AG04450 (cell line): Measurements from ENCODE around the gene C16orf82. TPM values are rescaled to one million over a fixed set of nuclear protein-coding genes. Genes with fewer than 3 reads are reported as not detected.

Experiments used
- CTCF ChIA-PET: fragments of 300-600, 350-600 bp; formaldehyde crosslinking; extraction: SDS; loops from one replicate; lab custom pipeline; 2022; ENCODE audit warnings: antibody characterized with exemption, inconsistent platforms; lab: Charles Lee
- POLR2A ChIA-PET: fragments of 350-600 bp; formaldehyde crosslinking; extraction: SDS; loops from one replicate; lab custom pipeline; 2021; ENCODE audit warnings: antibody characterized with exemption, inconsistent platforms; lab: Yijun Ruan, JAX
- DNase-seq: peaks from one replicate; pipeline ENCODE4 v3.0.0-alpha.2; 2011; ENCODE audit warnings: low read depth, low spot score
- H3K27ac ChIP-seq: one replicate; pipeline ENCODE4 v1.5.1; 2012; ENCODE audit warnings: low read depth, low read length, control low read depth
- H3K27me3 ChIP-seq: one replicate; pipeline ENCODE4 v1.6.0; 2012; ENCODE audit warnings: low read length; ENCODE audit not compliant: control insufficient read depth, insufficient read depth
- H3K4me3 ChIP-seq: 2 replicates; pipeline ENCODE4 v1.5.1; 2011; ENCODE audit warnings: mild to moderate bottlenecking, low read depth, low read length, control low read depth
- H3K9me3 ChIP-seq: 2 replicates; pipeline ENCODE4 v1.5.1; 2012; ENCODE audit warnings: low read length; ENCODE audit not compliant: control insufficient read depth, insufficient read depth
- polyA plus RNA-seq: library from polyadenylated mRNA; depleted of rRNA; stranded (reverse); fragments of >200 nt; gene quantifications from 2 replicates; pipeline ENCODE4 v1.2.3, GENCODE V29; 2011
- TF ChIP-seq, protein P1 (sequence below): IDR thresholded peaks from 2 replicates; pipeline ENCODE4 v1.5.1; 2011; ENCODE audit warnings: low read depth, low read length, control low read depth, inconsistent platforms

Gene C16orf82
- polyA plus RNA-seq, 1 experiment, result not detected

DNA sequence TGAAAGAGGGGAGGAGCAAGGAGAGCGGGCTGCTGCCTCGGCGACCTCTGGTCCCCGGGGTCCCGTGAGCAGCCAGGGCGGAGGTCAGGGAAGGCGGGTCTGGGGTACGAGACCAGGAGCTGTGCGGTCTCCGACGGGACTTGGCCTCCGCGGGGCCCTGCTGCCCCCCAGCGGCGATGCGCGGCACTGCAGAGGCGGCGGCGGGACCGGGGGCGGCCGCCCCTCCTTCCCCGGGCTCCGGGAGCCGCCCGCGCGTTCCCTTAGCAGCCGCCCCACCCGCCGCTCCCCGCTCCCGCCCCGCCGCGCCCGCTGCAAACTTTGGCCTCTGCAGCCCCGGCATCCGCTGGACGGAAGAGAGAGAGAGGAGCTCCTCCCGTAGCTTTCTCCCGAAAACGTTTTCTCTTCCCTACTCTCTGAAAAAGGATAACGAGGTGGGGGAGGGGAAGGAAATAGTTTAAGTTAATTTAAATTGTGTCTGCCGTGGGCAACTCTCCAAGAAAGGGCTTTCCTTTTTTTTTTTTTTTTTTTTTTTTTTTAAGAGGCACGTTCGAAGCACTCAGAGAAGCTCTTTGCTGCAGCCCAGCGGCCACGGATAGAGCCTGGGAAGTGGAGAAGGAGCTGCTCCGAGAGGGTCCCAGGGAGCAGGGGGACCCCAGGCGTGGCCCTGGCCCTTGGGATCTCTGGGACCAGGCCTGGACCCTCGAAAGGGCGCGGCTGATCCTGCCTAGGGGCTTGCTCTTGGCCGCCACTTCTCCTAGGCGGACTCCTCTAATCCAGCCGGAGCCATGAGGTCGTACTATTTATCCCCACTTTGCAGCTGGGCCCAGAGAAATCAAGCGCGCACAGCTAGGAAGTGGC lies 43.2 kb downstream of the C16orf82 start:
- no peaks in the 10 kb centered on the region for H3K9me3 ChIP-seq
- ChIA-PET CTCF (interaction anchor here (0.6 to 2.7 kb wide), 146 partner anchors 9 to 1892 kb away, joined by 3 to 76 read pairs (median 4); partner anchors contain the start of genes C16orf82 and KDM8), POLR2A (interaction anchor here (0.6 to 1.0 kb wide), 5 partner anchors 8 to 1876 kb away, joined by 3 to 8 read pairs (median 7); partner anchors contain the start of gene KDM8)
- no peaks in the 10 kb centered on the region for H3K27me3 ChIP-seq
- TF ChIP-seq, protein P1, sequence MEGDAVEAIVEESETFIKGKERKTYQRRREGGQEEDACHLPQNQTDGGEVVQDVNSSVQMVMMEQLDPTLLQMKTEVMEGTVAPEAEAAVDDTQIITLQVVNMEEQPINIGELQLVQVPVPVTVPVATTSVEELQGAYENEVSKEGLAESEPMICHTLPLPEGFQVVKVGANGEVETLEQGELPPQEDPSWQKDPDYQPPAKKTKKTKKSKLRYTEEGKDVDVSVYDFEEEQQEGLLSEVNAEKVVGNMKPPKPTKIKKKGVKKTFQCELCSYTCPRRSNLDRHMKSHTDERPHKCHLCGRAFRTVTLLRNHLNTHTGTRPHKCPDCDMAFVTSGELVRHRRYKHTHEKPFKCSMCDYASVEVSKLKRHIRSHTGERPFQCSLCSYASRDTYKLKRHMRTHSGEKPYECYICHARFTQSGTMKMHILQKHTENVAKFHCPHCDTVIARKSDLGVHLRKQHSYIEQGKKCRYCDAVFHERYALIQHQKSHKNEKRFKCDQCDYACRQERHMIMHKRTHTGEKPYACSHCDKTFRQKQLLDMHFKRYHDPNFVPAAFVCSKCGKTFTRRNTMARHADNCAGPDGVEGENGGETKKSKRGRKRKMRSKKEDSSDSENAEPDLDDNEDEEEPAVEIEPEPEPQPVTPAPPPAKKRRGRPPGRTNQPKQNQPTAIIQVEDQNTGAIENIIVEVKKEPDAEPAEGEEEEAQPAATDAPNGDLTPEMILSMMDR, result peak; percentile 78
- peak overlapping the region; percentile 59 for H3K4me3 ChIP-seq
- DNase-seq, result peak; percentile 18
- no peak overlapping the region for H3K27ac ChIP-seq

DNA sequence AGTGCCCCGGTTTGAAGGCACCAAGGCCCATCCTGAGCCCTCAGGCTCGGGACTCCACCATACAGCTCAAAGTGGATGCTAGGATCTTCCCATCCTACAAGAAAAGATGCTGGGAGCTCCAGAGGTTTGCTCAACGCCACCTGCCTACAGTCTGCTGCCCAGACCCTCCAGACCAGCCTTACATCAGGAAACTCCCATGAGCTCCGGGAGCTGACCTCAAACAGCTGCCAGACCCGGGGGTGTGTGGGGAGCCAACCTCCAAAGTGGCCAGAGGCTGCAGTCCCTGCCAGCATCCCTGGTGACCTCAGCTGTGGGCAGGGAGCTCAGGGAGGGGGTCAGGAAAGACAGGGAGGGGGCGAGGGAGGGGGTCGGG lies 43.8 kb downstream of the C16orf82 start:
- no peak overlapping the region for H3K27ac ChIP-seq
- DNase-seq, result no peak
- no peaks in the 10 kb centered on the region for H3K9me3 ChIP-seq
- H3K27me3 ChIP-seq, result no peaks in the 10 kb centered on the region
- CTCF ChIA-PET, result interaction anchor here (0.6 to 2.7 kb wide), 118 partner anchors 9 to 1877 kb away, joined by 3 to 76 read pairs (median 5); partner anchors contain the start of genes C16orf82 and KDM8
- POLR2A ChIA-PET, result interaction anchor here (0.6 to 1.0 kb wide), 5 partner anchors 9 to 1877 kb away, joined by 3 to 8 read pairs (median 7); partner anchors contain the start of gene KDM8
- TF ChIP-seq, protein P1, result no peak
- no peak overlapping the region for H3K4me3 ChIP-seq

DNA sequence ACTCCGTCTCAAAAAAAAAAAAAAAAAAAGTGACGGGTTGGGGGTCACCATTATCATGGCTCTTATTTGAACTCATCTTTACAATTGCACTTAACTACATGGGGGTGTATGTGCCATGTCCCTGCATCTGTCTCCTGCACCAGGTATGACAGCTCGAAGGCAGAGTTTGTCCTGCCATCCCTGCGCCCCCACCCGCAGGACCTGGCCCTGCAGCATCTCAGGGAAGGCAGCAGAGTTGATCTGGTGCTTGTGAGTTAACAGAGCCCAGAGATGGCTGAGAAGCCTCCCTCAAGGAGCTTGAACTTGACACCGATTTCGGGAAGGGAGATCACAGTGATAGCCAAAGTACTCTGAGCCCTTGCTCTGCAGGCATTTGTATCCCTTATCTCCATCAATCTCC lies 44.8 kb downstream of the C16orf82 start:
- ChIA-PET POLR2A (no interaction called here), CTCF (interaction anchor here (0.7 to 2.7 kb wide), 7 partner anchors 8 to 1273 kb away, joined by 3 to 76 read pairs (median 18); no protein-coding TSS in a partner anchor)
- Histone ChIP-seq H3K9me3 (no peaks in the 10 kb centered on the region), H3K27me3 (no peaks in the 10 kb centered on the region), H3K4me3 (no peak overlapping the region), H3K27ac (no peak overlapping the region)
- DNase-seq, result no peak
- TF ChIP-seq, protein P1, result no peak

DNA sequence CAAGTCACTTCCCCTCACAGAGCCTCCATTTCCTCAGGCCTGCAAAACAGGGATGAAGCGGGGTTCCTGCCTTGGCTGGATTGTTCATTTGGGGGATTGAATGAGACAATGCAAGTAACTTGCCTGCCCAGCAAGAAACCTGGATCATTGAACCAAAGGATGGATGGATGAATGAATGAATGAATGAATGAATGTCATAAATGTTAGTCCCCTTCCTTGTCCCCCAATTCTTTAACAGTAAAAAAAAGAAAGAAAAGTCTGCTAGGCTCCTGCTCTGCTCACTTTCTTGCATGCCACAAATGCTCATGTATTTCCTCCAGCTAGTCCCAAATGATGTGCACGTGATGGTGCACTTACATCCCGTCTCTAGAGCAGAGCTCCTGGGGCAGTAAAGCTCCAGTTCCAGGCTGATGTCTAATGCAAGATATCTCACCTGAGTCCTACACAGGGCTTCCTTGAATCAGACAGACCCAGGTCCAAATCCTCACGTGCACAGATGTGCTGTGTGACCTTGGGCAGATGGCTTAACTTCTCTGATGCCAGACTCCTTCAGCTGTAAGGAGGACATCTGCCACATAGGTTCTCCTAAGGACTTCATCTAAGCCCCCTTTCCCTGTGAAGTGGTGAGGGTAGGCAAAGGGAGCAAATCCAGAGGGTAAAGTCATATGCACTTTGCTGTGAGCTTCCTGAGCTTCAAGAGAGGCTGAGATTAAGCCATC lies 45.5 kb downstream of the C16orf82 start:
- Histone ChIP-seq H3K9me3 (no peaks in the 10 kb centered on the region), H3K27ac (no peak overlapping the region), H3K27me3 (no peaks in the 10 kb centered on the region), H3K4me3 (no peak overlapping the region)
- POLR2A ChIA-PET, result no interaction called here
- no peak for DNase-seq
- CTCF ChIA-PET, result interaction anchor here (0.7 to 1.5 kb wide), 2 partner anchors 263 to 338 kb away, joined by 3 to 4 read pairs; no protein-coding TSS in a partner anchor
- TF ChIP-seq, protein P1, result no peak
